GM12801 (cell line): ENCODE results near the gene GLG1.

Experiments used
- TF ChIP-seq, protein P1 (sequence below): IDR thresholded peaks from one replicate; pipeline ENCODE4 v1.5.1; 2011; ENCODE audit warnings: control low read depth; ENCODE audit not compliant: insufficient read length; ENCODE audit errors: extremely low read depth

GLG1 gene

DNA sequence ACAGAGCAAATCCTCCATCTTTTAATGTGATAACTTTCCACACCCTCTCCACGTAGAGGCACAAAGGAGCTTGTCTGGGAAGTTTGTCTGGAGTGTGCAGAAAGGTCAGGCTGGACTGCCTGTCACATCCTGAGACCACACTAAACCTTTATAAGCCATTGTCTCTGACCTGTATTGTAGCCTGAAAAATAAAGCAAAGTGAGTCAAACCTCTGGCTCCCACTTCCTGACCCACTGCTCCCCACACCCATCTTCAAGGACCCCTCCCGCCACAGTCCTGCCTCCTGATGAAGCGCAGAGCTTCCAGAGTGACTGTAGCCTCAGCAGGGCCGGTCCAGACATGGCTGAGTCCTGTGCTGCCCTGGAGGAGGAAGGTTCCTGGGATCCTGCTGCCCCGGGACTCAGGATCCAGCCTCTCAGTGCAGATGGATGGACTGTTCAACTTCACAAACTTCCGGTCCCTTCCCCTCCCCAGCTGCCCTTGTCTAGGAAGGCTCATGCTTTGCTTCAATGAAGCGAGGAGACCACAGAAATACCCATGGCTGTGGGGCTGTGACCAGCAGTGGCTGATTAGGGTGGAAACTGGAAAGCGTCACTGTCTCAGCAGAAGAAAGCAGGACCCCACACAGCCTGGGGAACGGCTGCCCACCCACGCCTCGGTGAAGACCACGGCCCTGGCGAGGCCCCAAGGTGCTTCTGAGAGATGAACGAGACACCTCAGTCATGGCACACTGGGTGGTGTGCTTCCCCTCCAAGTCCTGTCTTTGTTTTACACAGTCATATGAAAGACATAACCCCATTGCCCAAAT lies 154.8 kb downstream of the GLG1 start:
- TF ChIP-seq, protein P1, sequence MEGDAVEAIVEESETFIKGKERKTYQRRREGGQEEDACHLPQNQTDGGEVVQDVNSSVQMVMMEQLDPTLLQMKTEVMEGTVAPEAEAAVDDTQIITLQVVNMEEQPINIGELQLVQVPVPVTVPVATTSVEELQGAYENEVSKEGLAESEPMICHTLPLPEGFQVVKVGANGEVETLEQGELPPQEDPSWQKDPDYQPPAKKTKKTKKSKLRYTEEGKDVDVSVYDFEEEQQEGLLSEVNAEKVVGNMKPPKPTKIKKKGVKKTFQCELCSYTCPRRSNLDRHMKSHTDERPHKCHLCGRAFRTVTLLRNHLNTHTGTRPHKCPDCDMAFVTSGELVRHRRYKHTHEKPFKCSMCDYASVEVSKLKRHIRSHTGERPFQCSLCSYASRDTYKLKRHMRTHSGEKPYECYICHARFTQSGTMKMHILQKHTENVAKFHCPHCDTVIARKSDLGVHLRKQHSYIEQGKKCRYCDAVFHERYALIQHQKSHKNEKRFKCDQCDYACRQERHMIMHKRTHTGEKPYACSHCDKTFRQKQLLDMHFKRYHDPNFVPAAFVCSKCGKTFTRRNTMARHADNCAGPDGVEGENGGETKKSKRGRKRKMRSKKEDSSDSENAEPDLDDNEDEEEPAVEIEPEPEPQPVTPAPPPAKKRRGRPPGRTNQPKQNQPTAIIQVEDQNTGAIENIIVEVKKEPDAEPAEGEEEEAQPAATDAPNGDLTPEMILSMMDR, result no peak

DNA sequence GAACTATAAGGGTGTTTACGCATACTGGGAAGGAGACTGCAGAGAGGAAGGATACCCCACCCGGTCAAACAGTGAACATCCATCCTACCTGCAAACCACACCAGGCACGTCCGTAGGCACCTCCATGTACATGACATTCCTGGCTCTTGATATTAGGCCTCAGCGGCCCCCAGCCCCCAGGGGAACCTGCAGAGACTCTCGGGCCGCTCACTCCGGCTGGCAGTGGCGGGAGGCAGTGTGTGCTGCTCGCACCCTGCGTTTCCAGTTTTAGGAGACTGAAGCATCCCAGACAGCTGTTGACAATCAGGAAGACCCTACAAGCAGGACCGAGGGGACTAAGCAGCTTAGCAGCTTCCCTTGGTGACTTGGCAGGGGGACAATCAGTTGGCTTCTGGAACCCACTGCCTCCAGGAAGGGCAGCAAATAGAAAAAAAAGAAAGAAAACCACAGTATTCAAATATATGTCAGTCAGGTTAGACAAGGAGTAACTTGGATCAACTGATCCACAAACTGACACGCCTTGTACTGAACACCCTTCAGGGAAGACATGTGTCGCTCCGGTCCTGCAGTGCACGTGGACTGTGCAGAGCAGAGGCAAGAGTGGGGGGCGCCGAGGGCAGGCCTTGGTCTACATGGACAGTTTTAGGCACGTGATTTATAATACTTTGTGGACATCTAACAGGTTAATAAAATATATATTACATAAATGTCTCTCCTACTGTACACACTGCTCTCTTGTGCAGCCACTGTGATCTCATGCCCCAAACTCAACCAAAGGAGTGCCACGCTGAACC lies 155.8 kb downstream of the GLG1 start:
- TF ChIP-seq, protein P1, result no peak

GRCh38 chr16:74450236-74450635 lies 156.7 kb downstream of the GLG1 start:
- TF ChIP-seq, protein P1, result no peak

DNA sequence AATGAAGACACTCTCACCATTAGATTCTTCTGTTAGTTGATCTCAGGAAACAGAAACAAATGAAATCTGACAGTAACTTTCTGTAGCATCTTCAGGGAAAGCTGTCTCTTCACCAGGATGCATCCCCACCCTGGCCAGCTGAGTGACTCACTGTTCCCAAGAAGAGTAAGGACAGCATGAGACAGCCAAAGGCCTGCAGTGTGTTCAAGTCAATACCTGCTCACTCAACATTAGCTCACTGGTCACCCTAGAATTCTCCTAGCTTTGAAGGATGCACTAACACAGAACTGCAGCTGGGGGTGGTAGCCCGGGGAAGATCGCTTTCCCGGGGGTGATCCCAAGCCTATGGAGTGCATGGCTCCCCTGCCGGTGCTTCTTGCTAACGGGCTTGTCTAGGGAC lies 157.4 kb downstream of the GLG1 start:
- TF ChIP-seq, protein P1, result no peak

- TF ChIP-seq, protein P1, result no peak
Measured at GRCh38 chr16:74448990-74449389, 157.9 kb downstream of the GLG1 start.

DNA sequence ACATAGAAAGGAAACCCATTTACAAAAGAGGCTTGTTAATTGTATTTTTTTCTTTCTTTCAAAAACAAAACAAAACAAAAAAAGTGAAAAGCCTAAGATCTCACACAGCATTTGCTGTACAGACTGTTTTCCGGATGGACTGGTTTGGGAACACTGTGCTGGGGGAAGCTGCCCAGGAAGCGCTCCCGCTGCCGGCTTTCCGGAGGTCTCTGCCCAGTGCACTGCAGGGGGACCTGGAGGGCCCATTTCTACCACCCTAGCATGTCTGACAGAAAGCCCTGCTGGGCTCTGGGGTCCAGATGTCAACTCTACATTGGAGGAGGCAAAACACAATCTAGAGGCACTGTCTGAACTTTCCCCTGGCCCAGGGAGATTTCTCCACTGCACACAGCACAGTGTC lies 159.3 kb downstream of the GLG1 start:
- TF ChIP-seq, protein P1, result no peak

GRCh38 chr16:74446866-74447265 lies 160.0 kb downstream of the GLG1 start:
- TF ChIP-seq, protein P1, result no peak
